C4-2B (cell line): Measurements from ENCODE around the gene CAPN11.

Source experiments
- H3K27ac ChIP-seq: fragments of 450-650 bp; 2 replicates; pipeline ENCODE4 v1.5.1; 2017
- ZFX ChIP-seq: fragments of 450-650 bp; IDR thresholded peaks from 2 replicates; pipeline ENCODE4 v1.6.1; 2017
- TF ChIP-seq, protein P1 (sequence below): fragments of 450-650 bp; conservative IDR thresholded peaks from 2 replicates; pipeline ENCODE4 v1.5.1; 2017; ENCODE audit warnings: mild to moderate bottlenecking

CAPN11 gene

DNA sequence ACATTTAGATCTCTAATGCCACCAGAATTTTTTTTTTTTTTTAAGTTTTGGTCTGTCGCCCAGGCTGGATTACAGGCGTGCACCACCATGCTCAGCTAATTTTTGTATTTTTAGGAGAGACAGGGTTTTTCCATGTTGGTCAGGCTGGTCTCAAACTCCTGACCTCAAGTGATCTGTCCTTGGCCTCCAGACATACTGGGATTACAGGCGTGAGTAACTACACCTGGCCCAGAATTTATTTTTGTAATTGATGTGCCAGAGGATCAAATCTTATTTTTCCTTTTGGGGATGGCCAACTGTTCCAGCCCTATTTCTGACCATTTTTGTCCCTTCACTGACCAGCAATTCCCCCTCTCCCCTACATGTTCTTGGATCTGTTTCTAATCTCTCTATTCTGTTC is 40.1 kb downstream of the CAPN11 start:
- TF ChIP-seq, protein P1, sequence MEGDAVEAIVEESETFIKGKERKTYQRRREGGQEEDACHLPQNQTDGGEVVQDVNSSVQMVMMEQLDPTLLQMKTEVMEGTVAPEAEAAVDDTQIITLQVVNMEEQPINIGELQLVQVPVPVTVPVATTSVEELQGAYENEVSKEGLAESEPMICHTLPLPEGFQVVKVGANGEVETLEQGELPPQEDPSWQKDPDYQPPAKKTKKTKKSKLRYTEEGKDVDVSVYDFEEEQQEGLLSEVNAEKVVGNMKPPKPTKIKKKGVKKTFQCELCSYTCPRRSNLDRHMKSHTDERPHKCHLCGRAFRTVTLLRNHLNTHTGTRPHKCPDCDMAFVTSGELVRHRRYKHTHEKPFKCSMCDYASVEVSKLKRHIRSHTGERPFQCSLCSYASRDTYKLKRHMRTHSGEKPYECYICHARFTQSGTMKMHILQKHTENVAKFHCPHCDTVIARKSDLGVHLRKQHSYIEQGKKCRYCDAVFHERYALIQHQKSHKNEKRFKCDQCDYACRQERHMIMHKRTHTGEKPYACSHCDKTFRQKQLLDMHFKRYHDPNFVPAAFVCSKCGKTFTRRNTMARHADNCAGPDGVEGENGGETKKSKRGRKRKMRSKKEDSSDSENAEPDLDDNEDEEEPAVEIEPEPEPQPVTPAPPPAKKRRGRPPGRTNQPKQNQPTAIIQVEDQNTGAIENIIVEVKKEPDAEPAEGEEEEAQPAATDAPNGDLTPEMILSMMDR, result no peak
- TF ChIP-seq ZFX, result no peak
- no peak overlapping the region for H3K27ac ChIP-seq

DNA sequence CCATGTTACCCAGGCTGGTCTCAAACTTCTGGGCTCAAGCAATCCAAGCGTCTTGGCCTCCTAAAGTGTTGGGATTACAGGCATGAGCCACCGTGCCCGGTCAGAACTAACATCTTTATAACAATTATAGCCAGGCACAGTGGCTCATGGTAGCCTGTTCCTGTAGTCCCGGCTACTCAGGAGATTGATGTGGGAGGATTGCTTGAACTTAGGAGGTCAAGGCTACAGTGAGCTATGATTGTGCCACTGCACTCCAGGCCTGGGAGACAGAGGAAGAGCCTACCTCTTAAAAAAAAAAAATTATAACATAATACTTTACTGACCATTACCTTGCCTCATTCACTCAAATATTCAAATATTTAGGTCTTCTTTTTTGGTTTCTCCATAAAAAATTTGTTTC is 41.3 kb downstream of the CAPN11 start:
- TF ChIP-seq, protein P1, result no peak
- no peak overlapping the region for H3K27ac ChIP-seq

DNA sequence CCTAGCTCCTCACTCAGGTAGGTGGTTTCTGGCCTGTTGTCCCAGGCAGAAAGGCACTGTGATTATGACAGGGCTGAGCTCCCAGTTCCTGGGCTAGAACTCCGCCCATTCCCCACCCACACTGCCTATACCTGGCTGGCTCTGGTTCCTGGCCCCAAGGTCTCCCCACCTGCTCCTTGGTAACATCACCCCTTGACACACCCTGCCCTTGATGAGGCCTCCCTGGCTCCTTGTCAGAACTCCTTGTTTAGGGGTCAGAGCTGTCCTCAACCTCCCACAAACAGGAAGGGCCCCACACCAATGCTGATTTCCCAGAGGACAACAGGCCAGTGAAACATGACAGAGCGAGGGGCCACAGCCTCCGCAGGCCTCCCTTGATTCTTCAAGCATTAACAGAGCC is 42.6 kb downstream of the CAPN11 start:
- H3K27ac ChIP-seq, result no peak overlapping the region
- no peak for TF ChIP-seq ZFX
- TF ChIP-seq, protein P1, result no peak

DNA sequence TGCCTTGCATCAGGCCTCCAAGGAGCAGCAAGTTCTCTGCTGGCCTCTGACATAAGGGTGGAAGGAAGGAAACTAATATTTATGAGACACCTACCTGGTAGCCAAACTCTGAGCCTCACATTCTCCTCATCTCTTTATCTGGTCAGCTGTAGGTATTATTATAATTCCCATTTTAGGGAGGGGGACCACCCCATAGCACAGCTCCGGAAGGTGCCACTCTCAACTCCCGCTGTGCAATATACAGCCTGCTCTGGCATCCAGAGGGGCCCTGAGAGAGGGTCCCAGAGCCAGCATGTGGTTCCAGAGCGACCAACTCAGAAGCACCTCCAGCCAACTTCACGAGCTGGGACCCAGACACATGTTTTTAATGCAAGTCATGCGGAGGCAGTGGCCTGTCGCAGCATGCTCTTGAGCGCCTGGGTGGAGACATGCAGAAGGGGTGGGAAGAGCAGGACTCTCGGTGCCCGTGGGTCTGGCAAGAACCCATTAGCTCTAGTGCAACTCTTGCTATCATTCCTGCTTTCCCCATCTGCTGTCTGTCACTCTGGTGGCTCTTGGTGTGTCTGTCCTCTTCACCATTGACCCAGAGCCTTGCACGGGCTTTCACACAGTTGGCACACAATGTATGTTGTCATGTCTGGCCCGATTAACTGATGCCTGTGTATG is 43.2 kb downstream of the CAPN11 start:
- TF ChIP-seq ZFX, result no peak
- TF ChIP-seq, protein P1, result no peak
- H3K27ac ChIP-seq, result no peak overlapping the region

DNA sequence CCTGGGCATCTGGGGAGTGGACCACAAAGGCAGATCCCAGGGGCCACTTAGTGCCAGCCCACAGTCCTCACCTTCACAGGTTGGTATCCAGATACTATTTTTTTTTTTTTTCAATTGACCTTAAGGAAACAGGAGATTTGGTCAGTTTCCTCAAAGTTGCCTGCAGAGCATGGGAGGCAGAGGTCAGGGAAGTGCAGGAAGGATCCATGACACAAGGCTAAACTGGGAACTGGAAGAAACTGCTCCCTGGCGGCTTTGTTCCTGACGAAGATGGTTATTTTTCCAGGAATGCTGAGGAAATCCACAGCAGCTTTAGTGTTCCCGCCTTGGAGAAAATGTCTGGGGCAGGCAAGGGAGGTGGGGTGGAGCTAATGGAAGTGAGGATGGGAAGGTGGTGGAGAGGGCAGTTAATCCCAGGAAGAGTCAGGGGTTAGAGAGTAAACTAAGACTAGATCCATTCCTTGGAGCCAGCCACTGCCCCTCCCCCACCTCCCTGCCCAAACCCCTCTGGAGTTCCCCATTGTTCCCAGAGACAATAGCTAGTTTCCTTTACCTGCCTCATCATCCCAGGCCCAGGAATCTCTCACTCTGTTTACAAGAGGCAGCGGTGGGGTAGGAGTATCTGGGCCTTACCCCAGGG is 43.8 kb downstream of the CAPN11 start:
- no peak overlapping the region for H3K27ac ChIP-seq
- TF ChIP-seq ZFX, result no peak
- TF ChIP-seq, protein P1, result no peak

DNA sequence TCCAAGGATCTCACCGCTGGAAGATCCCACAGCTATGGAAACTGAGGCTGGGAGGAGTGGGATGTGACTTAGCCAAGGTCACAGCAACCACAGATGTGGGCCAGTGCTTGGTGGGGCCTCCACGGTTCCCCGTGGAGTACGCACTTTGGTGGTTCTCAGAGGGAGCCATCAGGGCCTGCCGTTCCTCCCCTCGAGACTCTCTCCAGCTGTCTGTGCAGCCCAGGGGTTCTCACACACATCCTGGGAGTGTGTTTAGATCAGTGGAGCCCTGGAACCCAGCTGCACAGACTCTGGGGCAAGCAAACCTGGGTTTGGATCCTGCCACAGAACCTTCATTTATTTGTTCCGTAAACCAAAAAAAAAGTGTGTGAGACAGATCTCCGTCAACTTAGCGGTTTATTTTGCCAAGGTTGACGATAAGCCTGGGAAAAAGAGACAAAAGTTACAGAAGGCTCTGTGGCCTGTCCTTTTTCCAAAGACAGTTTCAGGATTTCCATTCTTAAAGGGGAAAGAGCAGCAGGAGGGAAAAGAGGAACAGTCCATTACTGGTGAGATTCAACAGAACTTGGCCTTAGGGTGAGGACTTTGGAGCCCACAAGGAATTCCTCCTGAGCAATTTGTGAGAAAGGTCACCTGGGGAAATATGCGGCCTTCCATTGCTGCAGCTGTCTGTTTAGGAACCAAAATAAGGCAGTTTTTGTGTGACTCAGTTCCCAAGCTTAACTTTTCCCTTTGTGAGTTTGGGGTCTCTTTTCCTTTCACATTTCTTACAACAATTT is 44.5 kb downstream of the CAPN11 start:
- no peak overlapping the region for H3K27ac ChIP-seq
- TF ChIP-seq ZFX, result no peak
- TF ChIP-seq, protein P1, result no peak

DNA sequence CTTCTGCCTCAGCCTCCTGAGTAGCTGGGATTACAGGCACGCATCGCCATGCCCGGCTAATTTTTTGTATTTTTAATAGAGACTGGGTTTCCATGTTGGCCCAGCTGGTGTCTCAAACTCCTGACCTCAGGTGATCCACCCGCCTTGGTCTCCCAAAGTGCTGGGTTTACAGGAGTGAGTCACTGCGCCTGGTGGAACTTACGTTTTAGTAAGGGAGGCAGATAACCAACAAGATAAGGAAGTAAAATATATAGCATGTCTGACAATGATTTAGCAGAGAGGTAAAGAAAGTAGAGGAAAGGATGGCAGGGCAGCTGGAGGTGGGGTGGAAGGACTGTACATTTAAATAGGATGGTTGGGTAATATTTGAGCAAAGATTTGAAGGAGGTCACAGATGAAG is 45.3 kb downstream of the CAPN11 start:
- no peak overlapping the region for H3K27ac ChIP-seq

More for the DNA sequence above, 45.3 kb downstream of the CAPN11 start:
- TF ChIP-seq ZFX, result no peak
- TF ChIP-seq, protein P1, result no peak
